ENCODE results near the gene NRM.

DNA sequence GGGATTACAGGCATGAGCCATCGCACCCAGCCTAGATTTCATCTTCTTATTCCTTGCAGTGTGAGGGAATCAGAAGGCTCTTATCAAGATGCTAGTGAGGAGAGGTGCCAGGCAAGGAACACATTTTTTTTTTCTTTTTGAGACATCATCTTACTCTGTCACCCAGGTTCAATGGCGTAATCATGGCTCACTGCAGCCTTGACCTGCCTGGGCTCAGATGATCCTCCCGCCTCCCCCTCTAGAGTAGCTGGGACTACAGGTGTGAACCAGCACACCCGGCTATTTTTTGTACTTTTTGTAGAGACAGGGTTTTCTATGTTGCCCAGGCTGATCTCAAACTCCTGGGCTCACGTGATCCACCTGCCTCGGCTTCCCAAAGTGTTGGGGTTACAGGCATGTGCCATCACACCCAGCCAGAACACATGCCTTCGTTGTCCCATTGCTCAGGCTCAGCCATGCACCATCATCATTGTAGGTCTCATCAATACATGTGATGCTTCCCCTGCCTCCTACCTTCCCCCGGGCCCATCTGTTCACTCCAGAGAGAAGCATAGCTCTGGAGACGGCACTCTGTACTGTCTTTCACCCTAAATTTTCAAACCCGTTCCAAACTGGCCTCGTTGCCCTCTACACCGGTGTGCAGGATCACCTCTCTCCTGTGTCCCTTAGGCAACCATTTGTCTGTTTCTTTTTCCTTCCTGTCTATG, 41.6 kb upstream of the NRM start:
- TF ChIP-seq, protein P1, sequence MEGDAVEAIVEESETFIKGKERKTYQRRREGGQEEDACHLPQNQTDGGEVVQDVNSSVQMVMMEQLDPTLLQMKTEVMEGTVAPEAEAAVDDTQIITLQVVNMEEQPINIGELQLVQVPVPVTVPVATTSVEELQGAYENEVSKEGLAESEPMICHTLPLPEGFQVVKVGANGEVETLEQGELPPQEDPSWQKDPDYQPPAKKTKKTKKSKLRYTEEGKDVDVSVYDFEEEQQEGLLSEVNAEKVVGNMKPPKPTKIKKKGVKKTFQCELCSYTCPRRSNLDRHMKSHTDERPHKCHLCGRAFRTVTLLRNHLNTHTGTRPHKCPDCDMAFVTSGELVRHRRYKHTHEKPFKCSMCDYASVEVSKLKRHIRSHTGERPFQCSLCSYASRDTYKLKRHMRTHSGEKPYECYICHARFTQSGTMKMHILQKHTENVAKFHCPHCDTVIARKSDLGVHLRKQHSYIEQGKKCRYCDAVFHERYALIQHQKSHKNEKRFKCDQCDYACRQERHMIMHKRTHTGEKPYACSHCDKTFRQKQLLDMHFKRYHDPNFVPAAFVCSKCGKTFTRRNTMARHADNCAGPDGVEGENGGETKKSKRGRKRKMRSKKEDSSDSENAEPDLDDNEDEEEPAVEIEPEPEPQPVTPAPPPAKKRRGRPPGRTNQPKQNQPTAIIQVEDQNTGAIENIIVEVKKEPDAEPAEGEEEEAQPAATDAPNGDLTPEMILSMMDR (IDR thresholded peaks at IDR 0.05; ENCODE audit: poor library complexity, severe bottlenecking), result no peak
- no peak for TF ChIP-seq RAD21 (conservative IDR thresholded peaks at IDR 0.05)
- TF ChIP-seq POLR2AphosphoS5 (IDR thresholded peaks at IDR 0.05), result no peak
- no peak for TF ChIP-seq EZH2 (IDR thresholded peaks at IDR 0.05; ENCODE audit: borderline replicate concordance, insufficient read depth, low read length, poor library complexity, severe bottlenecking)
- TF ChIP-seq EP300 (conservative IDR thresholded peaks at IDR 0.05; ENCODE audit: poor library complexity, severe bottlenecking), result no peak
- TF ChIP-seq TAF1 (IDR thresholded peaks at IDR 0.05; ENCODE audit: low read depth), result no peak
